Fibroblast of lung (primary cell): ENCODE results near the gene SRR. TPM values are rescaled to one million over a fixed set of nuclear protein-coding genes. Genes with fewer than 3 reads are reported as not detected.

Source experiments
- DNase-seq, 2 donors: peaks; one replicate each; pipeline versions ENCODE4 v3.0.0 to v3.0.0-alpha.2; 2010; ENCODE audit warnings: low read depth in 2 of 2
- H2AFZ ChIP-seq: 2 replicates; pipeline ENCODE4 v1.5.1; 2012; ENCODE audit warnings: low read length, control low read depth, inconsistent platforms
- H3K27ac ChIP-seq: 2 replicates; pipeline ENCODE4 v1.5.1; 2011; ENCODE audit warnings: low read length, control low read depth; ENCODE audit not compliant: insufficient read depth
- H3K27me3 ChIP-seq: 2 replicates; pipeline ENCODE4 v1.5.1; 2011; ENCODE audit warnings: mild to moderate bottlenecking, low read length; ENCODE audit not compliant: control insufficient read depth, insufficient read depth
- H3K36me3 ChIP-seq: 2 replicates; pipeline ENCODE4 v1.5.1; 2011; ENCODE audit warnings: low read length; ENCODE audit not compliant: control insufficient read depth, insufficient read depth
- H3K4me1 ChIP-seq: 2 replicates; pipeline ENCODE4 v1.5.1; 2011; ENCODE audit warnings: low read length; ENCODE audit not compliant: control insufficient read depth, insufficient read depth; ENCODE audit errors: extremely low read depth
- H3K4me2 ChIP-seq: 2 replicates; pipeline ENCODE4 v1.5.1; 2011; ENCODE audit warnings: low read length, control low read depth; ENCODE audit not compliant: insufficient read depth; ENCODE audit errors: extremely low read depth
- H3K4me3 ChIP-seq, 4 experiments: fragments of 200-600 bp in 1 of 4; sonication (generic) in 1 of 4; replicated peaks in 1 of 4; 2 replicates each; pipeline ENCODE4 v1.5.1; 2011 to 2016; ENCODE audit warnings: low read length in 4 of 4, low read depth in 3 of 4, mild to moderate bottlenecking in 3 of 4, control low read depth in 2 of 4, inconsistent platforms in 1 of 4, mixed read lengths in 1 of 4; ENCODE audit not compliant: insufficient read depth in 1 of 4; ENCODE audit errors: control extremely low read depth in 1 of 4
- H3K79me2 ChIP-seq: 2 replicates; pipeline ENCODE4 v1.5.1; 2012; ENCODE audit warnings: mild to moderate bottlenecking, low read length, inconsistent platforms; ENCODE audit not compliant: control insufficient read depth, insufficient read depth
- H3K9ac ChIP-seq: 2 replicates; pipeline ENCODE4 v1.5.1; 2011; ENCODE audit warnings: mild to moderate bottlenecking, low read length, control low read depth; ENCODE audit not compliant: insufficient read depth
- H3K9me3 ChIP-seq: 2 replicates; pipeline ENCODE4 v1.5.1; 2012; ENCODE audit warnings: low read depth, low read length; ENCODE audit not compliant: control insufficient read depth, insufficient read depth
- H4K20me1 ChIP-seq: 2 replicates; pipeline ENCODE4 v1.5.1; 2011; ENCODE audit warnings: low read length; ENCODE audit not compliant: control insufficient read depth, insufficient read depth; ENCODE audit errors: extremely low read depth
- EZH2 ChIP-seq: IDR thresholded peaks from 2 replicates; pipeline ENCODE4 v1.5.1; 2012; ENCODE audit warnings: low read length, control low read depth, mild to moderate bottlenecking; ENCODE audit errors: missing control alignments
- polyA plus RNA-seq, 2 donors: library from polyadenylated mRNA; depleted of rRNA in 1 of 2; stranded (reverse) in 1 of 2; unstranded in 1 of 2; fragments of >200 nt; gene quantifications; 2 replicates each; pipeline ENCODE4 v1.2.1, GENCODE V29; 2011 to 2012; ENCODE audit warnings: missing spikeins in 1 of 2
- total RNA-seq: library from RNA; depleted of rRNA; stranded (reverse); fragments of >200 nt; gene quantifications from 2 replicates; pipeline ENCODE4 v1.2.1, GENCODE V29; 2014
- TF ChIP-seq, protein P1 (sequence below), 2 donors: IDR thresholded peaks in 1 of 2; conservative IDR thresholded peaks in 1 of 2; 1 replicate in 1 of 2; 2 replicates in 1 of 2; pipeline ENCODE4 v1.5.1; 2011 to 2012; ENCODE audit warnings: low read length in 2 of 2, control low read depth in 1 of 2, inconsistent platforms in 1 of 2, low read depth in 1 of 2, mild to moderate bottlenecking in 1 of 2

SRR gene
- total and polyA plus RNA-seq, 2 donors (not counting 1 experiment from before 2014, with no cell fraction given): 15.0 to 22.3 TPM

DNA sequence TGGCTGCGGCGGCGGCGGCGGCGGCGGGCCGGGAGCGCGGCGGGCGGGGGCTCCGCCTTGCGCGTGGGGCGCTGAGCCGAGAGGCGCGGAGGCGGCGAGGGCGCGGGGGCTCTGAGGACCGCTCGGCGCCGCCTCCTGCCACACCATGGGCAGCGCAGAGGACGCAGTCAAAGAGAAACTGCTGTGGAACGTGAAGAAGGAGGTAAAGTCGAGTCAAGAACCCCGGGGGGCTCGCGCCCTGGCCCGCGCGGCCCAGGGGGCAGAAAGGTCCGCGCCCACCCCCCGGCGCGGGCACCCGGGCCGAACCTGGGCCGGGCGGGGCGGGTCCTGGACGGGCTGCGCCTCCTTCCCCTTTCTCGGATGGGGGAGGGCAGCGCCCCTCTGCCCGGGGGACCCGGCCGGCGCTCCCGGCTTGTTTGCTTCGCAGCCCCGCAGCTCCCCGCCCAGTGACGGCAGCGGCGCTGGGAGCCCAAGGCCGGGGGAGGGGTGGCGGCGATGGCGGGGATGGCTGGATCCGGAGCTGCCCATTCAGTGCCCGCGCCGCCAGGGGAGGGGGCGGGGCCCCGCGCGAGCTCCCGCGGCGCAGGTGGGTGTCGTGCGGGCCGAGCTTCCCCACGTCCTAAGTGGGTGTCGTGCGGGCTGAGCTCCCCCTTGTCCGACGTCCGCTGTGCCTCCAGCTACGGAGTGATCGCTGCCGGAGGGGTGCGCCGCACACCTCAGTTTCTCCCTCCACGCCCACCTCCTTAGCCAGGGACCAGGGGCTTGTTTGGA, 34.0 kb downstream of the SRR start:
- Histone ChIP-seq H4K20me1 (no peaks in the 10 kb centered on the region), H3K9me3 (no peaks in the 10 kb centered on the region), H3K79me2 (peaks cover 29% of the 10 kb centered on the region), H3K27ac (peak overlapping the region; percentile 35), H2AFZ (peak overlapping the region; percentile 48), H3K9ac (peak overlapping the region; percentile 86), H3K36me3 (peaks cover 13% of the 10 kb centered on the region), H3K4me1 (peaks cover 13% of the 10 kb centered on the region), H3K4me3 (peak overlapping the region; percentile 9 to 95 (median 58)), H3K4me2 (peak overlapping the region; percentile 63), H3K27me3 (no peaks in the 10 kb centered on the region)
- TF ChIP-seq, protein P1, sequence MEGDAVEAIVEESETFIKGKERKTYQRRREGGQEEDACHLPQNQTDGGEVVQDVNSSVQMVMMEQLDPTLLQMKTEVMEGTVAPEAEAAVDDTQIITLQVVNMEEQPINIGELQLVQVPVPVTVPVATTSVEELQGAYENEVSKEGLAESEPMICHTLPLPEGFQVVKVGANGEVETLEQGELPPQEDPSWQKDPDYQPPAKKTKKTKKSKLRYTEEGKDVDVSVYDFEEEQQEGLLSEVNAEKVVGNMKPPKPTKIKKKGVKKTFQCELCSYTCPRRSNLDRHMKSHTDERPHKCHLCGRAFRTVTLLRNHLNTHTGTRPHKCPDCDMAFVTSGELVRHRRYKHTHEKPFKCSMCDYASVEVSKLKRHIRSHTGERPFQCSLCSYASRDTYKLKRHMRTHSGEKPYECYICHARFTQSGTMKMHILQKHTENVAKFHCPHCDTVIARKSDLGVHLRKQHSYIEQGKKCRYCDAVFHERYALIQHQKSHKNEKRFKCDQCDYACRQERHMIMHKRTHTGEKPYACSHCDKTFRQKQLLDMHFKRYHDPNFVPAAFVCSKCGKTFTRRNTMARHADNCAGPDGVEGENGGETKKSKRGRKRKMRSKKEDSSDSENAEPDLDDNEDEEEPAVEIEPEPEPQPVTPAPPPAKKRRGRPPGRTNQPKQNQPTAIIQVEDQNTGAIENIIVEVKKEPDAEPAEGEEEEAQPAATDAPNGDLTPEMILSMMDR (conservative IDR thresholded peaks at IDR 0.05 in 1 of 2, IDR thresholded peaks at IDR 0.05 in 1 of 2; ENCODE audit: low read depth in 1 of 2, low read length in 2 of 2): no peak
- TF ChIP-seq EZH2: no peak
- peak; percentile 38 to 60 for DNase-seq

DNA sequence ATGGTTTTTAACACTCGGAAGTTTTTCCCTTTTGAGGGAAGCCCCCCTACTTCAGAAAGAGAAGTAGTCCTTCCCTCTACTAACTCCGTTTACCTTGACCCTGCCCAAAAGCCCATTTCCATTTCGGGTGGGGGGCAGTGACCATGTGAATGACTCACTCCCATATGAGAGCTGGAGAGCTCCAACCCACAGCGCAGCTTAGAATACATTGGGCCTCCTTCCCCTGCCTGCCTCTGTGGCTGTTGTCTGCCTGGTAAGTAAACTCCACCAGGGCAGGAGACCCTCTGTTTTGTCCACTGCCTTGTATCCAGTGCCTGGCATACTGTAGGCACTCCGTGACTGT, 34.5 kb downstream of the SRR start:
- H3K9ac ChIP-seq: peak overlapping the region; percentile 86
- peak overlapping the region; percentile 62 for H3K4me2 ChIP-seq
- no peak for TF ChIP-seq EZH2
- TF ChIP-seq, protein P1 (conservative IDR thresholded peaks at IDR 0.05 in 1 of 2, IDR thresholded peaks at IDR 0.05 in 1 of 2; ENCODE audit: low read depth in 1 of 2, low read length in 2 of 2): no peak
- no peaks in the 10 kb centered on the region for H3K9me3 ChIP-seq
- H3K4me3 ChIP-seq: peak overlapping the region; percentile 9 to 95 (median 58)
- H4K20me1 ChIP-seq: no peaks in the 10 kb centered on the region
- H3K27ac ChIP-seq: no peak overlapping the region
- peaks cover 7% of the 10 kb centered on the region for H3K36me3 ChIP-seq
- peaks cover 29% of the 10 kb centered on the region for H3K79me2 ChIP-seq
- no peaks in the 10 kb centered on the region for H3K27me3 ChIP-seq
- H2AFZ ChIP-seq: peak overlapping the region; percentile 48
- H3K4me1 ChIP-seq: peaks cover 13% of the 10 kb centered on the region
- DNase-seq: peak in 1 of 2 donors; percentile 47

DNA sequence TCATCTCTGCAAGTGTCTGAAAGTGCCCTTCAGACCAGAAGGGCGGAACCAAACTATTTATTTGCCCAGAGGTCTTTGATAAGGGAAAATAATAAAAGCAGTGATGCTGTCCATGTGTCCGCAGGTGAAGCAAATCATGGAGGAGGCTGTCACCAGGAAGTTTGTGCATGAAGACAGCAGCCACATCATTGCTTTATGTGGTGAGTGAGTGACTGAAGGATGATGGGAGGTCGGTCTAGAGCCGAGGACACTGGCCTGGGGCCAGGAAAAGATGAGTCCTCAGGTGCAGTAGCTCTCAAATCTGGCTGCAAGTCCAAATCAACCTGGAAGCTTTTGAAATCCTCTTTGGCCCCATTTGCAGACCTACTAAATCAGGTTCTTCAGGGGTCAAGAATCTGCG, 39.7 kb downstream of the SRR start:
- no peak overlapping the region for H3K4me3 ChIP-seq
- DNase-seq: no peak
- H3K36me3 ChIP-seq: peaks cover 3% of the 10 kb centered on the region

More for the DNA sequence above, 39.7 kb downstream of the SRR start:
- H3K4me1 ChIP-seq: peaks cover 7% of the 10 kb centered on the region
- H3K9me3 ChIP-seq: no peaks in the 10 kb centered on the region
- no peak overlapping the region for H3K9ac ChIP-seq
- H4K20me1 ChIP-seq: no peaks in the 10 kb centered on the region
- H3K79me2 ChIP-seq: no peaks in the 10 kb centered on the region
- TF ChIP-seq, protein P1 (conservative IDR thresholded peaks at IDR 0.05 in 1 of 2, IDR thresholded peaks at IDR 0.05 in 1 of 2; ENCODE audit: low read depth in 1 of 2, low read length in 2 of 2): no peak
- TF ChIP-seq EZH2: no peak
- H3K27me3 ChIP-seq: no peaks in the 10 kb centered on the region
- no peak overlapping the region for H3K27ac ChIP-seq
- no peak overlapping the region for H3K4me2 ChIP-seq
- no peak overlapping the region for H2AFZ ChIP-seq
